Stimulated activated CD4-positive, alpha-beta T cell treated with anti-CD3 and anti-CD28 coated beads, Interleukin-2, amount 100 ng/mL, for 48 hours (primary cell): ENCODE data around the gene C1QB.

Source experiments
- DNase-seq, 2 donors: peaks; one replicate each; pipeline ENCODE4 v3.0.0-alpha.2; 2020

The C1QB gene

GRCh38 chr1:22636353-22636752 lies 16.7 kb upstream of the C1QB start, which contains the start of gene C1QA:
Gene C1QA, plus strand, starts transcription at chr1:22636628. Its CDS starts 989 bp downstream, at chr1:22637617.
- no peak for DNase-seq

GRCh38 chr1:22636927-22637326 lies 16.1 kb upstream of the C1QB start:
- no peak for DNase-seq

DNA sequence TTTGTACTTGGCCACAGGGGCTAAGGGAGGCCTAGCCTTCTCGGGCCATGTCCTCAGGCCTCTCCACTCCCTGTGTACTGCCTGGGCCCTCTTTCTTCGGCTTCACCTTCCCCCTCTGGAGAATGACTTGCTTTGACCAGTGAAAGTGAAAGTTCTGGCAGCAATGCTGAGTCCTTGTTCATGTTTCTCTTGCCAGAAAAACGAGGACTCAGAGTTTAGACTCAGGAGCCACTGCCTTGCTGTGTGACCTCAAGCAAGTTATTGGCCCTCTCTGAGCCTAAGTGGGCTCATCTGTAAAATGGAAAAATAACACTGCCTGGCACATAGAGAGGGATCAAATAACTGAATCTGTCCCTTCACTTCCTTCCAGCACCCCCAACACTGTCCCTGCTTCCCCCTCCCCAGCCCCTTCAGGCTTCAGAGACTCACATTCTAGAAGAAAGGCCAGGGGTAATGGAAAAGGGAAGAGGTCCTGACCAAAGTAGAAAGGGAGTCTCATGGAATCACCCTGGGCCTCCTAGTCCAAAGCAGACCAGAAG lies 15.1 kb upstream of the C1QB start:
- no peak for DNase-seq

DNA sequence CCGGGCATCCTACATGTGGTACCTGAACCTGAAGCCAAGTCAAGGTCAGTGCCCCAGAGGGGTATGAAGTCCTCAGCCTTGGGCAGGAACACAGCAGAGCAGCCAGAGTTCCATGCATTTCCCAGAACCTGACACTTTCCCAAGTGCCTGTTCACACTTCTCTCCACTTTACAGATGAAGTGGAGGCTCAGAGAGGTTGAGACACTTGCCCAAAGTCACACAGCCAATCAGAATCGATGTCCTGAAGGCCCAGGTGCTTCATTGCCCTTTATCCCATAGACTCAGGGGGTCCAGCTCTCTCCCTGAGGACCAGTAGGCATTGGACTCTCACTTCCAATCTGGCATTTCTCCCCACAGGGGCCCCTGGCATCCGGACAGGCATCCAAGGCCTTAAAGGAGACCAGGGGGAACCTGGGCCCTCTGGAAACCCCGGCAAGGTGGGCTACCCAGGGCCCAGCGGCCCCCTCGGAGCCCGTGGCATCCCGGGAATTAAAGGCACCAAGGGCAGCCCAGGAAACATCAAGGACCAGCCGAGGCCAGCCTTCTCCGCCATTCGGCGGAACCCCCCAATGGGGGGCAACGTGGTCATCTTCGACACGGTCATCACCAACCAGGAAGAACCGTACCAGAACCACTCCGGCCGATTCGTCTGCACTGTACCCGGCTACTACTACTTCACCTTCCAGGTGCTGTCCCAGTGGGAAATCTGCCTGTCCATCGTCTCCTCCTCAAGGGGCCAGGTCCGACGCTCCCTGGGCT lies 14.4 kb upstream of the C1QB start:
- no peak for DNase-seq

DNA sequence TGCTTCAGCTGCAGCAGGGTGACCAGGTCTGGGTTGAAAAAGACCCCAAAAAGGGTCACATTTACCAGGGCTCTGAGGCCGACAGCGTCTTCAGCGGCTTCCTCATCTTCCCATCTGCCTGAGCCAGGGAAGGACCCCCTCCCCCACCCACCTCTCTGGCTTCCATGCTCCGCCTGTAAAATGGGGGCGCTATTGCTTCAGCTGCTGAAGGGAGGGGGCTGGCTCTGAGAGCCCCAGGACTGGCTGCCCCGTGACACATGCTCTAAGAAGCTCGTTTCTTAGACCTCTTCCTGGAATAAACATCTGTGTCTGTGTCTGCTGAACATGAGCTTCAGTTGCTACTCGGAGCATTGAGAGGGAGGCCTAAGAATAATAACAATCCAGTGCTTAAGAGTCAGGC lies 13.8 kb upstream of the C1QB start:
- DNase-seq = no peak

DNA sequence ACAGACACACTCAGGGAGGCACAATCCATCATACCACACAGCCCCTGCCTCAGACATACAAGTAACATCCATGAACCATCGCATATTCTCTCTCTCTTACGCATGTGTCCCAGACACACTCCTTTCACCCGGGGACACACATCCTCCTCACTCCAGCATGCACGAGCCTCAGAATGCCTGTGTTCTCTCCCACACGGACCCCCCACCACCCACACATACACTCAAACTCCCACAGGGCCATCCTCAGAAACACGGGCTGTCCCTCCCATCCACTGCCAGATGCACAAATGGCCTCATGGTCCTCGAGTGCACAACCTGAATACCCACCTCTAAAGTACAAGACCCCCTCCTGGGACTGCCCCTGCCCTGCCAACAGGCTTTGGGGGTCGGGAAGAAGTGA lies 11.8 kb upstream of the C1QB start:
- DNase-seq = no peak

DNA sequence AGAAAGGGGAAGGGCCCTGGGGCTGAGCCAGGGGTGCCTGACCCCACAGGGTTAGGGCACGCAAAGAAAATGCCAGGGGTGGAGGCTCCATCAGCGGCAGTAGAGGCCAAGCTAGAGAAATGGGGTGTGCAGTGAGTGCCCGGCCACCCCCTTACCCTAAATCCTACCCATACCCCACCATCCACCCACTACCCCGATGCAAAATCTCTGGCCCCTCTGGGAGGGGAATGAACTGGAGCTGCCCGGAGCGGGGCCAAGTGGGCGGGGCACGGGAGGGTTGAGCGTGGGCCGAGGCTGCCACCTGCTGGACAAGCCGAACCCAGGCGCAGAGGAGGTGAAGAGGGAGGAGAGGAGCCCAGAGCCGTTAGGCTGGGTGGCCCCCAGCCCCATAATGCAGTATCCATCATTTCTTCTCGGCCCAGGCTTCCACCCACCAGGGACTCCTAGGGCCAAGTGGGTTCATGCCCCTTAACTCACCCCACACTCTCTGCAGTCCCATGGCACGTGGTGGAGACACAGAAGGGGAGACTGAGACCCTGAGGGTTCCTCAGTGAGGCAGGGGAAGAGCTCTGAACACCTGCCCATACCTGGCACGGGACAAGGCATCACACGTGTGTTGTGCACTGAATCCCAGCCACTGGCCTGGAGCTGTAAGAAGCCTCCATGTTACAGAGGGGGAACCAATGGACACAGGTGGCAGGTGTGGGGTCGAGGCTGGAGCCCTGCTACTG lies 11.0 kb upstream of the C1QB start:
- peak; percentile 70 to 72 for DNase-seq

DNA sequence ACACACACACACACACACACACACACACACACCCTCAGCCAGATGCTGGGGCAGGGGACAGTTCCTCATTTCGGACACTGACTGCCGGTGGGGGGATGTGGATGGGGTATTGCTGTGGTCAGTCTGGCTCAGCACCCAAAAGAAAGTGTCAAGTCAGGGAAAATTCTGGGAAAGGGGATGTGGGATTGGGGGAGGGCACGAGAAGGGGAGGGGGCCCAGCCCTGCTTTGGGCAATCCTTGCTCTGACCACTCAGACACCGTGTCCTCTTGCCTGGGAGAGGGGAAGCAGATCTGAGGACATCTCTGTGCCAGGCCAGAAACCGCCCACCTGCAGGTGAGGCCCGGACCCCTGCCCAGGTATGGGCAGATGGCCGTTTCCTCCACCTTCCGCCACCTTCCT lies 9.7 kb upstream of the C1QB start, which contains the start of gene C1QC:
Gene C1QC (plus strand): TSS at position 253 of the 400 bp plus-strand sequence. CDS start 391 bp downstream, outside the sequence.
- DNase-seq = no peak

DNA sequence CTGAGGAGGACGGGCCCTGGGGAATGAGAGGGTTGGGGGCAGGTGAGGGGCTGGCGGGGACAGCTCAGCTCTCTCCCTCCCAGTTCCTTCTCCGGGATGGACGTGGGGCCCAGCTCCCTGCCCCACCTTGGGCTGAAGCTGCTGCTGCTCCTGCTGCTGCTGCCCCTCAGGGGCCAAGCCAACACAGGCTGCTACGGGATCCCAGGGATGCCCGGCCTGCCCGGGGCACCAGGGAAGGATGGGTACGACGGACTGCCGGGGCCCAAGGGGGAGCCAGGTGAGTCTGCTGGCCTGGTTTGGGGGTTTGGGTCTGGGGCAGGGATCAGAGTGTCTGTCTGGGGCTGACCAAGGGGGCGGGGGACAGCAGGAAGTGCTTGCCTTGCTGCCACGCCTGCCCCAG lies 9.1 kb upstream of the C1QB start:
- no peak for DNase-seq

- DNase-seq = no peak
These were observed 7.1 kb upstream of the C1QB start for GRCh38 chr1:22645931-22646330.

DNA sequence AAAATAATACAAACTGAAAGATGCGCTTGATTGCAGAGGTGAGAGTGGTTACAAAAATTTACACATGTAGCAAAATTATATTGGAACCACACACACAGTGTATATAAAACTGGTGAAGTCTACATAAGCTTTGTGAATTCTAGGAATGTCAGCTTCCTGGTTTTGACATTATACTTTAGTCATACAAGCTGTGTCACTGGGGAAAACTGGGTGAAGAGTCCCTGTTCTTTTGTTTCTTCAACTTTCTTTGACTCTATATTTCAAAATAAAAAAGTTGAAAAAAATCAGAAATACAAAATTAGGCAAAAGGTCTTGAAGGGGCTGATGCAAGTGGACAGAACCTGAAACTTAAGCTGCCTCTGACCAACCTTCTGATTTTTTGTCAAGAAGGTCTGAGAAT lies 6.7 kb upstream of the C1QB start:
- no peak for DNase-seq

DNA sequence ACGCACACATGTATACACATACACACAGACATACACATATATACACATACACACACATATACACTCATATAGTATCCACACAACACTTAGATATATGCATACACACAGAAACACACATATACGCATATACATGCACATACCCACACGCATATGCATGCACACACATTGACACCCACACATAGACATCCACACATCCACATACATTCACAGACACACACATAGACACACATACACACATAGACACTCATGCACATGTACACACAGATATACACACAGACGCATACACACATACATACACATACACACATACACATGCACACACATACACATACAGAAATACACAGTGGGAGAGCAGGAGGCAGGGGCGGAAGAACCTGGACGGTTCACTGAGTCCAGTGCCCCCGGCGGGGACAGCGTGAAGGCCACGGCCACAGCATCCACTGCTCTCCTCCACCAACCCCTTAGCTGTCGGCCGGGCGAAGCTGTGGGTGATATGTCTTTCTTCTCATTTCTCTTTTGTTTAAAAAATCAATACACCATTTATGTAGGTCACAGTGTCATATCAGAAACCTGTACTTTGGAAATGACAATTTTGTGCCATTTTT lies 2.8 kb upstream of the C1QB start:
- no peak for DNase-seq

- DNase-seq = no peak
These were observed 837 bp upstream of the C1QB start for GRCh38 chr1:22651941-22652856.

DNA sequence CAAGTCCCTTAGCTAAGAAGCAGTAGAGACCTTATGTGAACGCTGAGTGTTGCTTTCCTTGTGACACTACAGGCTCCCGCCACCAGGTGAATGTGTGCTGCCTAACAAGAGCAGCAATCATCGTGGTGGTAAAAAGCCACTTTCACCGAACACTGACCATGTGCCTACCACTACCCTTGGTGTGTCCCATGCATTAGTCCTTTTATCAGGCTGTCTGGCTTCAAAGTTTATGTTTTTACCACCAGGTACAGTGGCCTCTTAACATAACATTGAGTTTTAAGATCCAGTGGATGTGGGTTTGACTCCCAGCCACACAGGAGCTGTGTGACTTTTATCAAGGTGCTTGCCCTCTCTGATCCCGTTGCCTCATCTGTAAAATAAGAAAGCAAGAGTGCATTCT lies 1.7 kb downstream of the C1QB start:
- no peak for DNase-seq

GRCh38 chr1:22658385-22659163 lies 5.5 kb downstream of the C1QB start:
- no peak for DNase-seq

- no peak for DNase-seq
These were observed 7.7 kb downstream of the C1QB start for GRCh38 chr1:22660716-22661241.

- no peak for DNase-seq
These were observed 8.8 kb downstream of the C1QB start for GRCh38 chr1:22661880-22662279.

DNA sequence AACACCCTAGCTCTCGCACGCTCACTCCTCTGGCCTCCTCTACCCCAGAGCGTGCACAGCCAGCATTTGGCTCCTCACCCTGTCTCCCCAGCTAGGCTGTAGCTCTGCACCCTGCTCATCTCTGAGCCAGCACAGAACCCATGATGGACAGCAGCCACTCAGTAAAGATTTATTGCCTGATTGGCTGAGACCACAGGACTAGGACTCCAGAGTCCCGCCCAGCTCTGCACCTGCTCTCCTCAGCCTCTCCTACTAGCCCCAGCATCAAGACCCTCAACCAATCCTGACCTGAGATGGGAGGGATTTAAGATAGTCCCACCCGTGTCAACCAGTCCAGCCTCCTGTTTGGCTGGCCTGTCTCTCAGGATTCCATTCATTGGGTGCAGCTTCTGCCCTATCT lies 9.3 kb downstream of the C1QB start:
- no peak for DNase-seq

DNA sequence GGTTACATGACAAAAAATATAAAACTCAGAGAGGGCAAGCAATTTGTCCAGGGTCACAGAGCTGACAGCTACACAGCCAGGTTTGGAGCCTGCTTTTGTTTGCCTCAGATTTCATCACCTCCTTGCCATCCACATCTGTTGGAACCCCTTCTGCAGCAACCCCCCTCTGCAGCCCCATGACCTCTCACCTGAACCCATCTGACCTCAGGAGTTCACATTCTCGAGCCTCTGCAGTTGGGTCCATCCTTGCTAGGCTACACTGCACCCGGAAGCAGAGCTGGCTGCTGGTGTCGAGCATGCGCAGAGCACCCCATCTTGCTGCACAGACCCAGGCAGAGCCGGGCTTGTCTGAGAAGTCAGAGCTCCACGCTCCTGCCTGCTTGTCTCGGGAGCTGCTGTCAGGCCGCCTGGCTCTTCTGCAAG lies 10.0 kb downstream of the C1QB start:
- no peak for DNase-seq

GRCh38 chr1:22665752-22666151 lies 12.7 kb downstream of the C1QB start:
- DNase-seq = no peak

DNA sequence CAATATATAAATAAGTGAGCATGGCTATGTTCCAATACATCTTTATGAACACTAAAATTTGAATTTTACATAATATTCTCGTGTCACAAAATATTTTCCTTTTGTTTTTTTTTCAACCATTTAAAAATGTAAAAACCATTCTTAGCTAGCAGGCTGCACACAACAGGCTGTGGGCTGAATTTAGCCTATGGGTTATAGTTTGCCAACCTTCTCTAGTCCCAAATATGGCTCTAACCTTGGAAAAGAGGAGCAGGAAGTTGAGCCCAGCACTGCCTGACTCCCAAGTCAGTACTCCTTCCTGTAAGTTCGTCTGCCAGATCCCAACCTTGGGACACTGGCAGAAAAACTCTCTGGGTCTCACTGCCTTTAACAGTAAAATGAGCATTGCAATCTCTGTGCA lies 13.4 kb downstream of the C1QB start:
- no peak for DNase-seq
